ENCODE data around the gene TBX10.
"Not testable (repeated sequence)": the region's sequence is repeated elsewhere in the genome, so short reads cannot be mapped to it uniquely, and the experiment has no call there.

TBX10 gene

DNA sequence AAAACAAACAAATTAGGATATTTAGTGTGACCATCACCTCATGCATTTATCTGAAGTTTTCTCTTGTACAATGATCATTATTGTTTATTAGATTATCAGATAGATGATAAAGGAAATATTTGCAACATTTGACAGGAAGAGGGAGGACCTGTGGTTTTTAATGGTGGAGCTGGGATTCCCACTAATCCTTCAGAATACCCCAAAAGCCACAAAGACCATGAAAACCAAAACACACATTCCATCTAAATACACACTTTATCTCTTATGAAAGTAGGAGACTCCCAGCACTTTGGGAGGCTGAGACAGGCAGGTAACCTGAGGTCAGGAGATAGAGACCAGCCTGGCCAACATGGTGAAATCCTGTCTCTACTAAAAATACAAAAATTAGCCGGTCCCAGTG lies 40.4 kb downstream of the TBX10 start:
- DNase-seq (ENCODE audit: low spot score) = no peak

DNA sequence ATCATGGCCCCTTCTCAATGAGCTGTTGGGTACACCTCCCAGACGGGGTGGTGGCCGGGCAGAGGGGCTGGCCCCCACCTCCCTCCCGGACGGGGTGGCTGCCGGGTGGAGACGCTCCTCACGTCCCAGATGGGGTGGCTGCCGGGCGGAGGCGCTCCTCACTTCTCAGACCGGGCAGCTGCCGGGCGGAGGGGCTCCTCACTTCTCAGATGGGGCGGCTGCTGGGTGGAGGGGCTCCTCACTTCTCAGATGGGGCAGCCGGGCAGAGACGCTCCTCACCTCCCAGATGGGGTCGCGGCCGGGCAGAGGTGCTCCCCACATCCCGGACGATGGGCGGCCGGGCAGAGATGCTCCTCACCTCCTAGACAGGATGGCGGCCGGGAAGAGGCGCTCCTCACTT lies 41.6 kb downstream of the TBX10 start:
- not testable (repeated sequence) for DNase-seq (ENCODE audit: low spot score)

DNA sequence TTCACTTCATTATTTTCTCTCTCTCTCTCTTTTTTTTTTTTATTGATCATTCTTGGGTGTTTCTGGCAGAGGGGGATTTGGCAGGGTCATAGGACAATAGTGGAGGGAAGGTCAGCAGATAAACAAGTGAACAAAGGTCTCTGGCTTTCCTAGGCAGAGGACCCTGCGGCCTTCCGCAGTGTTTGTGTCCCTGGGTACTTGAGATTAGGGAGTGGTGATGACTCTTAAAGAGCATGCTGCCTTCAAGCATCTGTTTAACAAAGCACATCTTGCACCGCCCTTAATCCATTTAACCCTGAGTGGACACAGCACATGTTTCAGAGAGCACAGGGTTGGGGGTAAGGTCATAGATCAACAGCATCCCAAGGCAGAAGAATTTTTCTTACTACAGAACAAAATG lies 42.1 kb downstream of the TBX10 start:
- DNase-seq (ENCODE audit: low spot score) = not testable (repeated sequence)

DNA sequence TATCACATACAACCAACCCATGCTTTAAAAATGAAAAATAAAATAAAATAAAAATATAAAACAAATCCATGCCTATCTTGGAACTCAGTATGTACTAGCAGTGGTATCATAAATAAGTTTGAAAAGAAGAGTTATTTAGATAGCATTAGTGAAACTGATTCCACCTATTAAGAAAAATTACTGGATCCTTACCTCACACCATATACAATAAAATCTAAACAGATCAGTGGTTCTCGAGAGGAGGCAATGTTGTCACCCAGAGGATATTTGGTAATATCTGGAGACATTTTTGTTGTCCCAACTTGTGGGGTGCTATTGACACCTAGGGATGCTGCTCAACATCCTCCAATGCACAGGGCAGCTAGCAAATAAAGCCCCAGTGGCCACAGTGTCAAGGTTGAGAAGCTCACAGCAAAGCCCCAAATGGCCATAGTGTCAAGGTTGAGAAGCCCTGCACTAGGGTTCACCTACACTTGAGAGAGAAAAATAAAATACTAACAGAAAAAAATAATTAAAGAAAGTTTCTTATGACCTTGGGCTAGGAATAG lies 42.7 kb downstream of the TBX10 start:
- DNase-seq (ENCODE audit: low spot score) = no peak

DNA sequence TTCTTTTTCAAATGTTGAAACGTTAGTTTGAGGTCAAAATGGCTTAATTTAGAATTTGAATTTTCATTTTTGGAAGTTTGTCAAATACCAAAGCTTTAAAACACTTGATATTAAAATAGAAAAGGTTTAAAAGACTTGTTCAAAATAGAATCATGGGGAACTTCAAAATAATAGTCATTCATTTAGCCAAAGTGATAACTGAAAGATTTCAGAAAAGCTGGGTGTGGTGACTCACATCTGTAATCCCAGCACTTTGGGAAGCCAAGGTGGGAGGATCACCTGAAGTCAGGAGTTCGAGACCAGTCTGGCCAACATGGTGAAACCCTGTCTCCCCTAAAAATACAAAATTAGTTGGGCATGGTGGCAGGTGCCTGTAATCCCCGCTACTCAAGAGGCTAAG lies 45.1 kb downstream of the TBX10 start:
- DNase-seq (ENCODE audit: low spot score) = no peak

DNA sequence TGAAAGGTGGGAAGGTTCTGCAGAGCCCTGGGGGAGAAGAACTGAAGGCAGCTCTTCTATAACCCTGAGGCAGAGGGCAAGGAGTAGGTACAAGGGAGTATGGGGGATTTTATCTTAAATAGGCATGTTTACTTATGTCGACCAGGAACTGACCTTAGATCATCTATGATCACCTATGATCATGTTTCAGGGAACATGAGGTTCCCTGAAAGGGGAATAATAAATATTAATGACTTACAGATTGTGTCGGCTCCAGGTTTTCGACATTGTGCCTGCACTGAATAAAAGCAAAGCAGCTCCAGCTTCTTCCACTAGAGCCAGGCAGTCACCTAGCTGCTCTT lies 46.0 kb downstream of the TBX10 start:
- no peak for DNase-seq (ENCODE audit: low spot score)

DNA sequence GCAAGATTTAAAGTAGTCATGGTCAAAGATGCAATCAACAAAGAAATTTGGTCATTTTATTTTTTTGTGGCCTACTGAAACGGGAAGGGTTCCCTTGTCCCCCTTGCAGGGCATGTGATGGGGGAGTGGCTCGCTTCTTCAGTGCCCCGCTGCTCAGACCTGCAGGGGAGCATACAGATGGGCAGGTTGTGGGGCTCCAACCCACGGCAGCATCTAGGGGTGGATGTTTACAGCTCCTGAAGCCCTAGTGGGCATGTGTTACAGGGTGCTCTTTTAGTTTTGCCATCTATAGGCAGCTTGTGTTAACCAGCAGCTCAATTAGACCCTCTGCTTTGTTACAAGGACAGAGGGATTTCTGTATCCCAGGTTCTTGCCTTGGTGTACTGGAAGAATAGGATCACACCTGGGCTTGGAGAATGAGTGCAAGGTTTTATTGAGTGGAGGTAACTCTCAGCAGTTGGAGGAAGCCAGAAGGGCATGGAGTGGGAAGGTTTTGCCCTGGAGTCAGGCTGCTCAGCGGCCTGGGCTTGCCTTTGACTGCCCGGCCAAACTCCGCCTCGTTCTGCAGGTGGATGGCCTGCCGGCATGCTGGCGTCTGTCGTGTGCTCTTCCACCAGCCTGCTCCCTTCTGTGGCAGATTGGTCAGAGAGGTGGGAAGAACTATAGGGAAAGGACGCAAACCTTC lies 46.5 kb downstream of the TBX10 start:
- no peak for DNase-seq (ENCODE audit: low spot score)

DNA sequence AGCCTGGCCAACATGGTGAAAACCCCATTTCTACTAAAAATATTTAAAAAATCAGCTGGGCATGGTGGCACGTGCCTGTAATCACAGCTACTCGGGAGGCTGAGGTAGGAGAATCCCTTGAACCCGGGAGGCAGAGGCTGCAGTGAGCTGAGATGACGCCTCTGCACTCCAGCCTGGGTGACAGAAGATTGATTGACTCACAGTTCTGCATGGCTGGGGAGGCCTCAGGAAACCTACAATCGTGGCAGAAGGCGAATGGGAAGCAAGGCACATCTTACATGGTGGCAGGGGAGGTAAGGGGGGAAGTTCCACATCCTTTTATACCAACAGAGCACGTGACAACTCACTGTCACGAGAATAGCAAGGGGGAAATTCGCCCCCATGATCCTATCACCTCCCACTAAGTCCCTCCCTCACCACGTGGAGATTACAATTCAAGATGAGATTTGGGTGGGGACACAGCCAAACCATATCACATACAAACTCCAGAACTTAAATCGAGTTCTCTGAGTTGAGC lies 50.6 kb downstream of the TBX10 start:
- not testable (repeated sequence) for DNase-seq (ENCODE audit: low spot score)

DNA sequence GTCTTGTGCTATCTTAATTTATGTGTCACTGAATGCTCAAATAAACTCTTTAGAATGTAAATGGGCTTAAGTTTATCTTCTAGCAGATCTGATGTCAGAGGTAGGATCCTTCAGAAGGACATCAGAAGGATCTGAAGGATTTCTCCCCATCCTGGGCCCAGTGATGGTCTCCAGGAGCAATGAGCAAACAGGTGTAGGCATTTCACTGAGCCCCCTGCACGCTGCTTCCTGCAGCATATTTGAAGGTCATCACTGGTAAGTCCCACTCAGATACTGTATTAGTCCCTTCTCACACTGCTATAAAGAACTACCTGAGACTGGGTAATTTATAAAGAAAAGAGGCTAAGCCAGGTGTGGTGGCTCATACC lies 51.4 kb downstream of the TBX10 start:
- DNase-seq (ENCODE audit: low spot score) = no peak

DNA sequence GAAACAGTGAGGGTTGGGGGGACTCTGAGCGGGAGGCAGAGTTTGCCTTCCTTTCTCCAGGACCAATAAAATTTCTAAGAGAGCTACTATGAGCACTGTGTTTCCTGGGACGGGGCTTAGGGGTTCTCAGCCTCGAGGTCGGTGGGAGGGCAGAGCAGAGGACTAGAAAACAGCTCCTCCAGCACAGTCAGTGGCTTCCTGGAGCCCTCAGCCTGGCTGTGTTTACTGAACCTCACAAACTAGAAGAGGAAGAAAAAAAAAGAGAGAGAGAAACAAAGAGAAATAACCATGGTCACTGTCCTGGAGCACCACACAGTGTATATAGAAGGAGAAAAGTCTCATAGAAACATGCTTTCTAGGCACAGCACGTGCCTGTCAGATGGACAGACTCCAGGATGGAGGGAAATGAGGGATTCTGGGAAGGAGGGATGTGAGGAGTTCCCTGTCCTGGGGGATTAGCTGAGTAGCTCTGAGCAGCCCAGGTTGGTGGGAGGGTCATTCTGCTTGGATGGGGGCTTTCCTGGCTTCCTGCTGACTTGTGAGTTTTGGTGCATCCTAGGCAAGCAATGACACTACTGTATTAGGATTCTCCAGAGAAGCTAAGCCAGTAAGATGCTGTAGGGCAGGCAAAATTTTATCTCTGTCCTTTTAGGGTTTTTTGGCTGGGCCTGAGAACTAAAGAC lies 52.9 kb downstream of the TBX10 start:
- DNase-seq (ENCODE audit: low spot score) = no peak

DNA sequence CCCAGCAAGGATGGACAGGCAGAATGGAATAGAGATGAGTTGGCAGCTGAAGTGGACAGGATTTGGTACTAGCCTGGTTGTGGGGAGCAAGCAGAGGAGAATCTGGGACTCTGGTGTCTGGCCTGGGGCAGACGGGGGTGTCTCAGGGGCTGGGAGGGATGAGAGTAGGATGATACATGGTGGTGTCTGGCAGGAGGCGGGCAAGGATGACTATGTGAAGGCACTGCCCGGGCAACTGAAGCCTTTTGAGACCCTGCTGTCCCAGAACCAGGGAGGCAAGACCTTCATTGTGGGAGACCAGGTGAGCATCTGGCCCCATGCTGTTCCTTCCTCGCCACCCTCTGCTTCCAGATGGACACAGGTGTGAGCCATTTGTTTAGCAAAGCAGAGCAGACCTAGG lies 53.7 kb downstream of the TBX10 start:
- no peak for DNase-seq (ENCODE audit: low spot score)

DNA sequence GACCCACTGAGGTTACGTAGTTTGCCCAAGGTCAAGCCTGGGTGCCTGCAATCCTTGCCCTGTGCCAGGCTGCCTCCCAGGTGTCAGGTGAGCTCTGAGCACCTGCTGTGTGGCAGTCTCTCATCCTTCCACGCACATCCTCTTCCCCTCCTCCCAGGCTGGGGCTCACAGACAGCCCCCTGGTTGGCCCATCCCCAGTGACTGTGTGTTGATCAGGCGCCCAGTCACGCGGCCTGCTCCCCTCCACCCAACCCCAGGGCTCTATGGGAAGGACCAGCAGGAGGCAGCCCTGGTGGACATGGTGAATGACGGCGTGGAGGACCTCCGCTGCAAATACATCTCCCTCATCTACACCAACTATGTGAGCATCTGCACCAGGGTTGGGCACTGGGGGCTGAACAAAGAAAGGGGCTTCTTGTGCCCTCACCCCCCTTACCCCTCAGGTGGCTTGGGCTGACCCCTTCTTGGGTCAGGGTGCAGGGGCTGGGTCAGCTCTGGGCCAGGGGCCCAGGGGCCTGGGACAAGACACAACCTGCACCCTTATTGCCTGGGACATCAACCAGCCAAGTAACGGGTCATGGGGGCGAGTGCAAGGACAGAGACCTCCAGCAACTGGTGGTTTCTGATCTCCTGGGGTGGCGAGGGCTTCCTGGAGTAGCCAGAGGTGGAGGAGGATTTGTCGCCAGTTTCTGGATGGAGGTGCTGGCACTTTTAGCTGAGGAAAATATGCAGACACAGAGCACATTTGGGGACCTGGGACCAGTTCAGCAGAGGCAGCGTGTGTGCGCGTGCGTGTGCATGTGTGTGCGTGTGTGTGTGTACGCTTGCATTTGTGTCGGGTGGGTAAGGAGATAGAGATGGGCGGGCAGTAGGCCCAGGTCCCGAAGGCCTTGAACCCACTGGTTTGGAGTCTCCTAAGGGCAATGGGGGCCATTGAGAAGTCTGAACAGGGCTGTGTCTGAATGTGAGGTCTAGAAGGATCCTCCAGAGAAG lies 54.4 kb downstream of the TBX10 start:
- peak; percentile 22 for DNase-seq (ENCODE audit: low spot score)

DNA sequence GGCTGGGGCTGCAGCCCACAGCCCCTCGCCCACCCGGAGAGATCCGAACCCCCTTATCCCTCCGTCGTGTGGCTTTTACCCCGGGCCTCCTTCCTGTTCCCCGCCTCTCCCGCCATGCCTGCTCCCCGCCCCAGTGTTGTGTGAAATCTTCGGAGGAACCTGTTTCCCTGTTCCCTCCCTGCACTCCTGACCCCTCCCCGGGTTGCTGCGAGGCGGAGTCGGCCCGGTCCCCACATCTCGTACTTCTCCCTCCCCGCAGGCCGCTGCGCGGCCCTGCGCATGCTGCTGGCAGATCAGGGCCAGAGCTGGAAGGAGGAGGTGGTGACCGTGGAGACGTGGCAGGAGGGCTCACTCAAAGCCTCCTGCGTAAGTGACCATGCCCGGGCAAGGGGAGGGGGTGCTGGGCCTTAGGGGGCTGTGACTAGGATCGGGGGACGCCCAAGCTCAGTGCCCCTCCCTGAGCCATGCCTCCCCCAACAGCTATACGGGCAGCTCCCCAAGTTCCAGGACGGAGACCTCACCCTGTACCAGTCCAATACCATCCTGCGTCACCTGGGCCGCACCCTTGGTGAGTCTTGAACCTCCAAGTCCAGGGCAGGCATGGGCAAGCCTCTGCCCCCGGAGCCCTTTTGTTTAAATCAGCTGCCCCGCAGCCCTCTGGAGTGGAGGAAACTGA lies 55.2 kb downstream of the TBX10 start:
- DNase-seq (ENCODE audit: low spot score) = peak; percentile 84

DNA sequence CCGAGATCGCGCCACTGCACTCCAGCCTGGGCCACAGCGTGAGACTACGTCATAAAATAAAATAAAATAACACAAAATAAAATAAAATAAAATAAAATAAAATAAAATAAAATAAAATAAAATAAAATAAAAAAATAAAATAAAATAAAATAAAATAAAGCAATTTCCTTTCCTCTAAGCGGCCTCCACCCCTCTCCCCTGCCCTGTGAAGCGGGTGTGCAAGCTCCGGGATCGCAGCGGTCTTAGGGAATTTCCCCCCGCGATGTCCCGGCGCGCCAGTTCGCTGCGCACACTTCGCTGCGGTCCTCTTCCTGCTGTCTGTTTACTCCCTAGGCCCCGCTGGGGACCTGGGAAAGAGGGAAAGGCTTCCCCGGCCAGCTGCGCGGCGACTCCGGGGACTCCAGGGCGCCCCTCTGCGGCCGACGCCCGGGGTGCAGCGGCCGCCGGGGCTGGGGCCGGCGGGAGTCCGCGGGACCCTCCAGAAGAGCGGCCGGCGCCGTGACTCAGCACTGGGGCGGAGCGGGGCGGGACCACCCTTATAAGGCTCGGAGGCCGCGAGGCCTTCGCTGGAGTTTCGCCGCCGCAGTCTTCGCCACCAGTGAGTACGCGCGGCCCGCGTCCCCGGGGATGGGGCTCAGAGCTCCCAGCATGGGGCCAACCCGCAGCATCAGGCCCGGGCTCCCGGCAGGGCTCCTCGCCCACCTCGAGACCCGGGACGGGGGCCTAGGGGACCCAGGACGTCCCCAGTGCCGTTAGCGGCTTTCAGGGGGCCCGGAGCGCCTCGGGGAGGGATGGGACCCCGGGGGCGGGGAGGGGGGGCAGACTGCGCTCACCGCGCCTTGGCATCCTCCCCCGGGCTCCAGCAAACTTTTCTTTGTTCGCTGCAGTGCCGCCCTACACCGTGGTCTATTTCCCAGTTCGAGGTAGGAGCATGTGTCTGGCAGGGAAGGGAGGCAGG lies 56.0 kb downstream of the TBX10 start, which contains the start of gene GSTP1:
GSTP1 (plus strand) TSS at position 566 of the 958 bp plus-strand sequence; CDS start at position 598, 32 bp downstream.
- peak; percentile 97 for DNase-seq (ENCODE audit: low spot score)

DNA sequence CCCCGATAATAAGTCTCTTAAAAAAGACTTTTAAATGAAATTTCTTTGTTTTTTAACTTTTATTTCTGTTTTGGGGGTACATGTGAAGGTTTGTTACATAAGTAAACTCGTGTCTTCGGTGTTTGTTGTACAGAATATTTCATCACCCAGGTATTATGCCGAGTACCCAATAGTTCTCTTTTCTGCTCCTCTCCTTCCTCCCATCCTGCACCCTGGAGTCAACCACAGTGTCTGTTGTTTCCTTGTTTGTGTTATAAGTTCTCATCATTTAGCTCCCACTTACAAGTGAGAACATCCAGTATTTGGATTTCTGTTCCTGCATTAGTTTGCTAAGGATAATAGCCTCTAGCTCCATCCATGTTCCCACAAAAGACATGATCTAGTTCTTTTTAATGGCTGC lies 57.6 kb downstream of the TBX10 start:
- DNase-seq (ENCODE audit: low spot score) = no peak

DNA sequence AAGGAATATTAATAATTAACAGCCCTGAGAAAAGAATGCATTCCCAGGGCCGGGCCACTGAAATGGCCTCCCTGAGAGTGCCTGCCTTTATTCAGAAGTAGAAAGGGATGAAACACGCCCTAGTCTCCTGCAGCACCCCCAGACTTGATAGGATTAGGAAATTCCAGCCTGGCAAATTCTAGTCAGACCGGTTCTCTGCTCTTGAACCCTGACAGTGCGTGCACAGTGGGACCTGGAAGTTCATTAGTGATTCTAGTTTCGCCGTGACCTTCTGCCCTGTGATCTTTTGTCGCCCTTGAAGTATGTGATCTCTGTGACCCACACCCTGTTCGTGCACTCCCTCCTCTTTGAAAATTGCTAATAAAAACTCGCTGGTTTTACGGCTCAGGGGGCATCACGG lies 58.1 kb downstream of the TBX10 start:
- DNase-seq (ENCODE audit: low spot score) = no peak

Measured in GM03348 (cell line).